H9 (cell line): ENCODE data around the gene IL18R1. TPM values are rescaled to one million over a fixed set of nuclear protein-coding genes. Genes with fewer than 3 reads are reported as not detected.

Source experiments
- DNase-seq: peaks from one replicate; pipeline ENCODE4 v3.0.0-alpha.2; 2017
- H2AFZ ChIP-seq: one replicate; pipeline ENCODE4 v1.6.1; 2013; ENCODE audit warnings: mild to moderate bottlenecking, low read length, control low read depth, moderate library complexity
- H2AK5ac ChIP-seq: 2 replicates; pipeline ENCODE4 v1.6.1; 2013; ENCODE audit warnings: low read length, control low read depth, mixed read lengths; ENCODE audit not compliant: insufficient read length
- H2BK120ac ChIP-seq: one replicate; pipeline ENCODE4 v1.6.1; 2013; ENCODE audit warnings: low read depth, mild to moderate bottlenecking, low read length, control low read depth, inconsistent platforms; ENCODE audit not compliant: poor library complexity, severe bottlenecking
- H2BK12ac ChIP-seq: 2 replicates; pipeline ENCODE4 v1.6.1; 2013; ENCODE audit warnings: low read length, control low read depth, mixed read lengths, low read depth; ENCODE audit not compliant: insufficient read length
- H2BK15ac ChIP-seq: 2 replicates; pipeline ENCODE4 v1.6.1; 2013; ENCODE audit warnings: low read depth, low read length, control low read depth
- H2BK20ac ChIP-seq: one replicate; pipeline ENCODE4 v1.6.1; 2013; ENCODE audit warnings: low read depth, mild to moderate bottlenecking, low read length, control low read depth, inconsistent platforms; ENCODE audit not compliant: poor library complexity, severe bottlenecking
- H2BK5ac ChIP-seq: 2 replicates; pipeline ENCODE4 v1.6.1; 2013; ENCODE audit warnings: low read length, control low read depth, mixed read lengths; ENCODE audit not compliant: insufficient read length
- H3K14ac ChIP-seq: 2 replicates; pipeline ENCODE4 v1.6.1; 2013; ENCODE audit warnings: low read length, control low read depth; ENCODE audit not compliant: insufficient read depth
- H3K18ac ChIP-seq: 2 replicates; pipeline ENCODE4 v1.6.1; 2013; ENCODE audit warnings: low read depth, mild to moderate bottlenecking, mixed read lengths, low read length, control low read depth; ENCODE audit not compliant: insufficient read length
- H3K23ac ChIP-seq: 2 replicates; pipeline ENCODE4 v1.6.1; 2013; ENCODE audit warnings: low read length, control low read depth, mixed read lengths, low read depth; ENCODE audit not compliant: insufficient read length
- H3K23me2 ChIP-seq: 2 replicates; pipeline ENCODE4 v1.6.1; 2013; ENCODE audit warnings: low read depth, mild to moderate bottlenecking, mixed read lengths, low read length, control low read depth; ENCODE audit not compliant: insufficient read length, poor library complexity, severe bottlenecking
- H3K27ac ChIP-seq: 2 replicates; pipeline ENCODE4 v1.5.1; 2013; ENCODE audit warnings: low read length, control low read depth, mixed read lengths, low read depth; ENCODE audit not compliant: insufficient read length
- H3K27me3 ChIP-seq: 2 replicates; pipeline ENCODE4 v1.6.1; 2013; ENCODE audit warnings: low read length, control low read depth, inconsistent platforms; ENCODE audit not compliant: insufficient read depth
- H3K4ac ChIP-seq: 2 replicates; pipeline ENCODE4 v1.6.1; 2013; ENCODE audit warnings: low read depth, mild to moderate bottlenecking, control low read depth, inconsistent platforms, low read length, moderate library complexity
- H3K4me1 ChIP-seq: 2 replicates; pipeline ENCODE4 v1.6.1; 2013; ENCODE audit warnings: low read length, control low read depth, inconsistent platforms; ENCODE audit not compliant: insufficient read depth
- H3K4me2 ChIP-seq: 2 replicates; pipeline ENCODE4 v1.6.1; 2013; ENCODE audit warnings: low read length, control low read depth, mixed read lengths; ENCODE audit not compliant: insufficient read length, insufficient read depth
- H3K56ac ChIP-seq: 2 replicates; pipeline ENCODE4 v1.6.1; 2013; ENCODE audit warnings: low read depth, mild to moderate bottlenecking, mixed read lengths, low read length, control low read depth; ENCODE audit not compliant: insufficient read length
- H3K79me1 ChIP-seq: 2 replicates; pipeline ENCODE4 v1.6.1; 2013; ENCODE audit warnings: low read depth, mild to moderate bottlenecking, moderate library complexity, low read length, control low read depth, inconsistent platforms; ENCODE audit not compliant: insufficient read depth, poor library complexity, severe bottlenecking
- H3K79me2 ChIP-seq: 2 replicates; pipeline ENCODE4 v1.6.1; 2013; ENCODE audit warnings: low read length, control low read depth, inconsistent platforms; ENCODE audit not compliant: insufficient read depth
- H3K9ac ChIP-seq: 2 replicates; pipeline ENCODE4 v1.6.1; 2013; ENCODE audit warnings: low read length, control low read depth, mixed read lengths; ENCODE audit not compliant: insufficient read length; ENCODE audit errors: extremely low read depth
- H3K9me3 ChIP-seq: one replicate; pipeline ENCODE4 v1.6.1; 2013; ENCODE audit warnings: low read depth, low read length, inconsistent platforms; ENCODE audit not compliant: control insufficient read depth
- H3T11ph ChIP-seq: one replicate; pipeline ENCODE4 v1.6.1; 2013; ENCODE audit warnings: mild to moderate bottlenecking, low read length, control low read depth, inconsistent platforms
- H4K20me1 ChIP-seq: one replicate; pipeline ENCODE4 v1.6.1; 2013; ENCODE audit not compliant: control insufficient read depth, insufficient read length, insufficient read depth
- H4K5ac ChIP-seq: 2 replicates; pipeline ENCODE4 v1.6.1; 2013; ENCODE audit warnings: low read depth, mild to moderate bottlenecking, mixed read lengths, low read length, control low read depth; ENCODE audit not compliant: insufficient read length
- H4K8ac ChIP-seq: replicated peaks from 2 replicates; pipeline ENCODE4 v1.6.1; 2013; ENCODE audit warnings: low read length, control low read depth, mixed read lengths, low read depth; ENCODE audit not compliant: insufficient read length
- H4K91ac ChIP-seq: 2 replicates; pipeline ENCODE4 v1.6.1; 2013; ENCODE audit warnings: low read depth, mild to moderate bottlenecking, moderate library complexity, mixed read lengths, low read length, control low read depth; ENCODE audit not compliant: insufficient read length
- H3K27ac Mint-ChIP-seq, 3 experiments: 2 replicates in 2 of 3; 3 replicates in 1 of 3; pipeline ENCODE4 v1.8.0; 2020 to 2021; ENCODE audit warnings: mixed read lengths in 3 of 3, mild to moderate bottlenecking in 1 of 3, moderate library complexity in 1 of 3
- H3K27me3 Mint-ChIP-seq: 2 replicates; pipeline ENCODE4 v1.8.0; 2021; ENCODE audit warnings: low read depth, mild to moderate bottlenecking, moderate library complexity, mixed read lengths
- H3K36me3 Mint-ChIP-seq, 3 experiments: 2 replicates in 2 of 3; 3 replicates in 1 of 3; pipeline ENCODE4 v1.8.0; 2020 to 2021; ENCODE audit warnings: low read depth in 3 of 3, mixed read lengths in 3 of 3; ENCODE audit not compliant: insufficient read depth in 1 of 3
- H3K4me1 Mint-ChIP-seq, 2 experiments: 2 replicates each; pipeline ENCODE4 v1.8.0; 2020; ENCODE audit warnings: mixed read lengths in 2 of 2
- H3K4me3 Mint-ChIP-seq, 2 experiments: 2 replicates in 1 of 2; 3 replicates in 1 of 2; pipeline ENCODE4 v1.8.0; 2020 to 2021; ENCODE audit warnings: mild to moderate bottlenecking in 2 of 2, mixed read lengths in 2 of 2, moderate library complexity in 1 of 2
- H3K9me3 Mint-ChIP-seq, 2 experiments: 2 replicates in 1 of 2; 3 replicates in 1 of 2; pipeline ENCODE4 v1.8.0; 2020; ENCODE audit warnings: mild to moderate bottlenecking in 2 of 2, mixed read lengths in 2 of 2, moderate library complexity in 1 of 2
- CTCF ChIP-seq: fragments of 200-600 bp; sonication (generic); conservative IDR thresholded peaks from 3 replicates; pipeline ENCODE4 v1.8.0; 2021; ENCODE audit warnings: antibody characterized with exemption, mild to moderate bottlenecking
- WGBS: extraction: QIAGEN DNeasy Blood & Tissue Kit; methylation state at CpG from one replicate; pipeline ENCODE4 v1.1.7; 2013; ENCODE audit warnings: missing lambda C conversion rate, low lambda C conversion rate, mixed read lengths; ENCODE audit not compliant: insufficient read length; ENCODE audit errors: extremely low coverage; 5-methylcytosine and 5-hydroxymethylcytosine counted together
- total RNA-seq: library from RNA; stranded (reverse); gene quantifications from 2 replicates; pipeline ENCODE4 v1.2.1, GENCODE V29; 2021

The IL18R1 gene
- total RNA-seq, 1 experiment from 2014 or later, result not detected

- no peak within 1 kb of the TSS for H2BK5ac ChIP-seq
- no peak within 1 kb of the TSS for H3K4ac ChIP-seq
- H3K9ac ChIP-seq, result no peak within 1 kb of the TSS
- no peak within 1 kb of the TSS for H4K5ac ChIP-seq
- H3K4me1 ChIP-seq, result no peaks in the 10 kb centered on the region
- H3K27me3 Mint-ChIP-seq, result peaks cover 7% of the 10 kb centered on the region
- no CpG with 5 or more reads among the region's 5 CpGs for WGBS
- H3K4me3 Mint-ChIP-seq, result no peak within 1 kb of the TSS
- no peak within 1 kb of the TSS for H3K23ac ChIP-seq
- no peaks in the 10 kb centered on the region for H3K79me2 ChIP-seq
- H3K4me2 ChIP-seq, result no peak within 1 kb of the TSS
- H2BK20ac ChIP-seq, result no peak within 1 kb of the TSS
- no peak within 1 kb of the TSS for H3K27ac ChIP-seq
- no peak within 1 kb of the TSS for H2BK120ac ChIP-seq
- H3K9me3 ChIP-seq, result no peaks in the 10 kb centered on the region
- no peak for TF ChIP-seq CTCF
- H3T11ph ChIP-seq, result no peak within 1 kb of the TSS
- H3K36me3 Mint-ChIP-seq, result 0 out of 7 replicates have a peak, but pooled peaks cover 0 to 2% (median 0%) of the 10 kb centered on the region in 3 experiments
- H4K91ac ChIP-seq, result no peak within 1 kb of the TSS
- H2AFZ ChIP-seq, result no peak within 1 kb of the TSS
- no peak within 1 kb of the TSS for H2BK12ac ChIP-seq
- peaks cover 0 to 6% of the 10 kb centered on the region in 2 experiments; a peak in 4 of 5 replicates for H3K9me3 Mint-ChIP-seq
- no peak for DNase-seq
- H2AK5ac ChIP-seq, result no peak within 1 kb of the TSS
- no peaks in the 10 kb centered on the region for H3K23me2 ChIP-seq
- H3K79me1 ChIP-seq, result no peaks in the 10 kb centered on the region
- no peaks in the 10 kb centered on the region for H3K4me1 Mint-ChIP-seq
- H4K8ac ChIP-seq, result no peak within 1 kb of the TSS
- no peak within 1 kb of the TSS for H3K56ac ChIP-seq
- H4K20me1 ChIP-seq, result no peaks in the 10 kb centered on the region
- H2BK15ac ChIP-seq, result no peak within 1 kb of the TSS
- H3K14ac ChIP-seq, result no peak within 1 kb of the TSS
- H3K27ac Mint-ChIP-seq, result no peak within 1 kb of the TSS
- no peak within 1 kb of the TSS for H3K18ac ChIP-seq
- H3K27me3 ChIP-seq, result no peaks in the 10 kb centered on the region
Observed at GRCh38 chr2:102310964-102311640, 44.5 kb upstream of the IL18R1 start, which contains the start of gene IL1RL1. IL1RL1 (plus strand) TSS chr2:102311563; CDS start chr2:102338265, 26,702 bp downstream.
